Esophagus squamous epithelium (tissue), 4 donors: ENCODE data around the gene NAA10.

Experiments used
- POLR2A ChIP-seq, 4 donors: fragments of 450-650 bp; IDR thresholded peaks; one replicate each; pipeline ENCODE4 v1.6.1; 2017; ENCODE audit warnings: antibody characterized with exemption in 4 of 4, mild to moderate bottlenecking in 4 of 4, moderate library complexity in 3 of 4
- TF ChIP-seq, protein P1 (sequence below), 6 experiments: fragments of 450-650 bp in 4 of 6; fragments of 200-600 bp in 2 of 6; sonication (generic) in 2 of 6; IDR thresholded peaks; one replicate each; pipeline ENCODE4 v1.5.1; 2016 to 2019; ENCODE audit warnings: antibody characterized with exemption in 6 of 6, mild to moderate bottlenecking in 4 of 6, moderate library complexity in 4 of 6

DNA sequence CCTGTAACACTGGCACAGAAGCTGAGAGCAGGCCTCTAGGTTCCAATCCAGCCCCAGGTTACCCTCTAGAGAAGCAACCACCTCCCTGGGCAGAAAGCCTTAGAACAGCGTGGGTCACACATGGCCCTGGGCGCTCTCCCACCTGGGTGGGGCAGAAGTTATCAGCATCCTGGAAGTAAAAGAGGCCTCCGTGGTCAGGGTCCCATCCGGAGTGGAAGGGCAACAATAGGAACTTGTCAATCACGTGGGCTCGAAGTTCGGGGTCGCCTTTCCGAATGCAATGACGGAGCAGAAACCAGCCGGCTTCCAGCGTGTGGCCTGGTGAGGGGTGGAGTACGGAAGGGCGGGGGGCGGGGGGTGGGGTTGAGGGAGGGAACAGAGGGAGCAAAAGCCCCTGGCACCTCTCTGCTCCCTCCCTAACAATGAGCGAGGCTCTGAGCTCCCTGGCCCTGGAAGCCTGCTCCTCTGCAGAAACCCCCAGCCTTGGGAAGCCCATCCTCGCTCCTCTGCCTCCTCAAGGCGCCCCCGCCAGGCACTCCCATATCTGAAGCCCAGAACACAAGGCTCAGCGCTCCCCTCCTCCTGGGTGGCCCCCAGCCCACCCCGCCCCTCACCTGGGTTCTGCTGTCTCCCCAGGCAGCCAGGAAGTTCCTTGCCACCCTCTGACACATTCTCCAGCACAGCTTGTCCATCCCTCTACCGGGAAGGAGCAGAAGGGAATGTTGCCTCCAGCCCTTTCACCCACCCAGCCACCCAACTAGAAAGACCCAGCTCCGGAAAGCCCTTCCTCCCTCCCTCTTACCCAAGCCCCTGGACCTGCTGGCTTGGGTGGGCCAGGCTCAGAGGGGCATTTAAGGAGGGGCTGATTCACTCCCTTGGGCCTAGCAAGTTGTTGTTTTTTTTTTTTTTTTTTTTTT lies 6.8 kb upstream of the NAA10 start:
- TF ChIP-seq, protein P1, sequence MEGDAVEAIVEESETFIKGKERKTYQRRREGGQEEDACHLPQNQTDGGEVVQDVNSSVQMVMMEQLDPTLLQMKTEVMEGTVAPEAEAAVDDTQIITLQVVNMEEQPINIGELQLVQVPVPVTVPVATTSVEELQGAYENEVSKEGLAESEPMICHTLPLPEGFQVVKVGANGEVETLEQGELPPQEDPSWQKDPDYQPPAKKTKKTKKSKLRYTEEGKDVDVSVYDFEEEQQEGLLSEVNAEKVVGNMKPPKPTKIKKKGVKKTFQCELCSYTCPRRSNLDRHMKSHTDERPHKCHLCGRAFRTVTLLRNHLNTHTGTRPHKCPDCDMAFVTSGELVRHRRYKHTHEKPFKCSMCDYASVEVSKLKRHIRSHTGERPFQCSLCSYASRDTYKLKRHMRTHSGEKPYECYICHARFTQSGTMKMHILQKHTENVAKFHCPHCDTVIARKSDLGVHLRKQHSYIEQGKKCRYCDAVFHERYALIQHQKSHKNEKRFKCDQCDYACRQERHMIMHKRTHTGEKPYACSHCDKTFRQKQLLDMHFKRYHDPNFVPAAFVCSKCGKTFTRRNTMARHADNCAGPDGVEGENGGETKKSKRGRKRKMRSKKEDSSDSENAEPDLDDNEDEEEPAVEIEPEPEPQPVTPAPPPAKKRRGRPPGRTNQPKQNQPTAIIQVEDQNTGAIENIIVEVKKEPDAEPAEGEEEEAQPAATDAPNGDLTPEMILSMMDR (IDR thresholded peaks at IDR 0.05), result no peak
- no peak for TF ChIP-seq POLR2A (IDR thresholded peaks at IDR 0.05)
